Bronchial epithelial cell (primary cell): ENCODE results near the gene PAQR8. TPM values are rescaled to one million over a fixed set of nuclear protein-coding genes. Genes with fewer than 3 reads are reported as not detected.
A peak's percentile ranks its signal among the peaks of the same experiment; 100 is the strongest.

ENCODE experiments used
- DNase-seq: peaks from one replicate; pipeline ENCODE4 v3.0.0-alpha.2; 2010; ENCODE audit warnings: low read depth
- FAIRE-seq: peaks from 2 replicates; lab custom pipeline; 2011; peaks lifted over from hg19 to GRCh38; lab: Jason Lieb, UNC
- H3K27me3 ChIP-seq: 2 replicates; pipeline ENCODE4 v1.5.1; 2011; ENCODE audit warnings: low read length; ENCODE audit not compliant: control insufficient read depth, insufficient read depth
- H3K36me3 ChIP-seq: 2 replicates; pipeline ENCODE4 v1.5.1; 2011; ENCODE audit warnings: low read length; ENCODE audit not compliant: control insufficient read depth, insufficient read depth
- H3K4me3 ChIP-seq: 2 replicates; pipeline ENCODE4 v1.5.1; 2011; ENCODE audit warnings: mild to moderate bottlenecking, low read depth, low read length, control low read depth
- total RNA-seq: library from RNA; depleted of rRNA; stranded (reverse); fragments of >200 nt; gene quantifications from 2 replicates; pipeline ENCODE4 v1.2.1, GENCODE V29; 2014
- TF ChIP-seq, protein P1 (sequence below): IDR thresholded peaks from 2 replicates; pipeline ENCODE4 v1.5.1; 2011; ENCODE audit warnings: mild to moderate bottlenecking, moderate library complexity, low read length, control low read depth, inconsistent platforms; ENCODE audit not compliant: insufficient read depth, severe bottlenecking

The PAQR8 gene
- total RNA-seq, 1 donor from 2014 or later, result 1.3 TPM

DNA sequence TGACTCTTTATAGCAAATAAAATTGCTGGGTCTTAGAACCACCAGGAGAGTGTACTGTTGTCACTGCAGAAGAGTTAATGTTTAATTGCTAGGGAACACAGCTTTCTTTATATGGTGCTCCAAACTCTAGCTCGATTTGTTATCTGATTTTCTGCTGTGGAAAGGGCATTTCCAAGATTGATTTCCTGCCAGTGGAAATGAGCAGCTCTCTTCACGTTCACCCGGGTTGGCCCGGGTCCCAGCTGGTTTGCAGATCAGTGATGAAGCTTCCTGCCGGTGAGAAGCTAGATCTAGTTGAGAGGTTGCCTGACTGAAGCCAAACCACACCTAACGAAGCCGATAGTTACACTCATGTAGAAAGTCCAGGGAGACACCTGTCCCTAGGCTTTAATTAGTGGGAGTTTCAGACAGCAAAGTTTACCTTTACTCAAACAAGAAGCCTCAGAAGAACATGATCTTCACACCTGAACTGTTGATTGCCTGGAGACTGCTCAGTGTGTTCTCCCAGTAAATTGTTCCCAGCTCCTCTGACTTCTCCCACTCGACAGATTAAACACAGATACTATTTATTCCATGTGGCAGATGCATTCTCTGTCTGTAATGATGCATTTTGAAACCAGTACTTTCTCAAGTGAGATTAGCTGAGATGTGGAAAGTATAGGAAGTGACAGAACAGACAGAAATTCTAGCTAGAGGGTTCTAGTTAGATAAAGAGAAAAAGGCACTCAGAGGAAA, 27.8 kb downstream of the PAQR8 start:
- peak; percentile 51 for DNase-seq
- H3K4me3 ChIP-seq, result no peak overlapping the region

DNA sequence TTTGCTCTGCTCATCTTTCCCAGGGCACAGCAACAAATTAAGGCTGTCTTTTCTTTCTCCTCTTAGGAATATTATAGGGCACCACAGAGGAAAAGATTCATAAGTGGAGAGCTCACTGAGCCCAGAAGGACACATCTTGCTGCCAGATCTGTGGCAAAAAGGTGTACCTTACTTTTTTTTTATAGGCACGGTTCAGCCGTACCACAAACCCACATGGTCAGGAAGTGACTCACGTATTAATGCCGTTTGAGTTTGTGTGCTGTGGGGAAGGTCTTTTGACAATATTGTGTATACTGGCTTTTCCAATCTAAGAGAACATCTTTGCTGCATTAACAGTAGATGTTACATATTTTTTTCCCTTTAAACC, 28.4 kb downstream of the PAQR8 start:
- no peak overlapping the region for H3K4me3 ChIP-seq
- FAIRE-seq, result no peak
- peak; percentile 76 for DNase-seq

More for the DNA sequence above, 27.8 kb downstream of the PAQR8 start:
- no peak for FAIRE-seq
- Histone ChIP-seq H3K36me3 (no peaks in the 10 kb centered on the region), H3K27me3 (no peaks in the 10 kb centered on the region)
- TF ChIP-seq, protein P1, sequence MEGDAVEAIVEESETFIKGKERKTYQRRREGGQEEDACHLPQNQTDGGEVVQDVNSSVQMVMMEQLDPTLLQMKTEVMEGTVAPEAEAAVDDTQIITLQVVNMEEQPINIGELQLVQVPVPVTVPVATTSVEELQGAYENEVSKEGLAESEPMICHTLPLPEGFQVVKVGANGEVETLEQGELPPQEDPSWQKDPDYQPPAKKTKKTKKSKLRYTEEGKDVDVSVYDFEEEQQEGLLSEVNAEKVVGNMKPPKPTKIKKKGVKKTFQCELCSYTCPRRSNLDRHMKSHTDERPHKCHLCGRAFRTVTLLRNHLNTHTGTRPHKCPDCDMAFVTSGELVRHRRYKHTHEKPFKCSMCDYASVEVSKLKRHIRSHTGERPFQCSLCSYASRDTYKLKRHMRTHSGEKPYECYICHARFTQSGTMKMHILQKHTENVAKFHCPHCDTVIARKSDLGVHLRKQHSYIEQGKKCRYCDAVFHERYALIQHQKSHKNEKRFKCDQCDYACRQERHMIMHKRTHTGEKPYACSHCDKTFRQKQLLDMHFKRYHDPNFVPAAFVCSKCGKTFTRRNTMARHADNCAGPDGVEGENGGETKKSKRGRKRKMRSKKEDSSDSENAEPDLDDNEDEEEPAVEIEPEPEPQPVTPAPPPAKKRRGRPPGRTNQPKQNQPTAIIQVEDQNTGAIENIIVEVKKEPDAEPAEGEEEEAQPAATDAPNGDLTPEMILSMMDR, result no peak

DNA sequence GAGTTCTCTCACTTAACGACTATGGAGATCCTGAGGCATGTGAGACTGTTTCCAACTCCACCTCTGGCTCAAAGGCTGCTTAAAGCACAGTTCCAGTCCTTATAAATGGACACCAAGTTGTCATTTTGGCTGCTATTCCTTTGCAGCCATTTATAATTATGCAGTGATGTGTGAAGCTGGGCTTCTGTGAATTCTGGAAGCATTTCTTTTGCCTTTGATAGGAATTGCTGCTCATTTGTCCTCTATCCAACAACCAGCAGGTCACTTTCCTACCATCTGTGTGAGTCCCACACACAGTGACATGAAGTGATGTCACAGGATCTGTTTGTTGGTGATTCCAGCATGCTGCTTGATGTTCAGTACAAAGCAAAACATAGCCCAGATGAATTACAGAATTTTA, 29.6 kb downstream of the PAQR8 start:
- no peak for DNase-seq
- Histone ChIP-seq H3K4me3 (no peak overlapping the region), H3K27me3 (no peaks in the 10 kb centered on the region), H3K36me3 (no peaks in the 10 kb centered on the region)
- TF ChIP-seq, protein P1, result no peak
- no peak for FAIRE-seq

More for the DNA sequence above, 28.4 kb downstream of the PAQR8 start:
- TF ChIP-seq, protein P1, result no peak
- Histone ChIP-seq H3K27me3 (no peaks in the 10 kb centered on the region), H3K36me3 (no peaks in the 10 kb centered on the region)

GRCh38 chr6:52392944-52393343, 31.0 kb downstream of the PAQR8 start:
- TF ChIP-seq, protein P1, result no peak
- Histone ChIP-seq H3K4me3 (no peak overlapping the region), H3K27me3 (no peaks in the 10 kb centered on the region), H3K36me3 (no peaks in the 10 kb centered on the region)
- peak; percentile 47 for DNase-seq
- FAIRE-seq, result no peak

DNA sequence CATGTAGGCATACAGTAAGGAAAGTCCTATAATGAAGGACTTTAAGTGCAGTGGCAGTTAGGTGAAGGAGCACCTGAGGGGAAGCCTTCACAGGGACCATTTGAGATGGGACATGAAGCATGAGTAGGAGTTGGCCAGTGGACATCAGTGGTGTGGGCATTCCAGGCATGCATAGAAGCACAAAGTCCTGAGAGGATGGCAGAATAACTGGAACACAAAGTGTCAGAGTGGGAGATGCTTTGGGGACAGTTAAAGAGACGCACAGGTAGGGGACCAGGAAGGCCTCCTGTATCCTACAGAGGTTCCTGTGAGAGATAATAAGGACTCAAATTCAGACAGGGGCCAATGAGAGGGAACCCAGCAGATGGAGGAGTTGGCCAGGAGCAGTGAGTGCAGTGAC, 31.8 kb downstream of the PAQR8 start:
- Histone ChIP-seq H3K4me3 (no peak overlapping the region), H3K36me3 (no peaks in the 10 kb centered on the region), H3K27me3 (no peaks in the 10 kb centered on the region)
- FAIRE-seq (no peak), DNase-seq (no peak)
- TF ChIP-seq, protein P1, result no peak
